A549 (cell line): Measurements from ENCODE around the gene NRXN3. TPM values are rescaled to one million over a fixed set of nuclear protein-coding genes. Genes with fewer than 3 reads are reported as not detected.

Source experiments
- ATAC-seq, 2 experiments: fragments of 200-7000 bp in 1 of 2; fragments of >200 bp in 1 of 2; cut with Nextera tagmentation in 1 of 2; cut with Tn5 transposase in 1 of 2; 3 replicates each; pipeline versions ENCODE4 v1.8.0 to v1.9.1; 2018 to 2020; ENCODE audit warnings: mild to moderate bottlenecking in 1 of 2, moderate library complexity in 1 of 2
- CTCF ChIA-PET: fragments of 300-600 bp; sonication (Branson Sonifier 250); formaldehyde crosslinking; extraction: SDS; loops from one replicate; lab custom pipeline; 2021; ENCODE audit warnings: antibody characterized with exemption, inconsistent platforms; lab: Yijun Ruan, JAX
- POLR2A ChIA-PET: fragments of 350-600 bp; formaldehyde crosslinking; extraction: SDS; loops from one replicate; lab custom pipeline; 2021; ENCODE audit warnings: antibody characterized with exemption, inconsistent platforms; lab: Yijun Ruan, JAX
- DNase-seq, 2 experiments: peaks; one replicate each; pipeline versions ENCODE4 v3.0.0 to v3.0.0-alpha.2; 2011 to 2016; ENCODE audit warnings: low read depth in 1 of 2, low spot score in 1 of 2
- FAIRE-seq: peaks from 2 replicates; lab custom pipeline; 2011; peaks lifted over from hg19 to GRCh38; lab: Jason Lieb, UNC
- H3K27ac ChIP-seq, 2 experiments: fragments of >200 bp; sonication (Bioruptor Twin); formaldehyde crosslinking; 3 replicates each; pipeline ENCODE4 v1.5.1; 2016 to 2017
- H3K4me1 ChIP-seq: fragments of >200 bp; sonication (Bioruptor Twin); formaldehyde crosslinking; 3 replicates; pipeline ENCODE4 v1.6.1; 2016
- H3K4me2 ChIP-seq: fragments of >200 bp; sonication (Bioruptor Twin); formaldehyde crosslinking; 3 replicates; pipeline ENCODE4 v1.6.1; 2016
- H3K4me3 ChIP-seq: fragments of >200 bp; sonication (Bioruptor Twin); formaldehyde crosslinking; 3 replicates; pipeline ENCODE4 v1.5.1; 2016
- H3K9me3 ChIP-seq: fragments of >200 bp; sonication (Bioruptor Twin); formaldehyde crosslinking; 3 replicates; pipeline ENCODE4 v1.6.1; 2016
- CEBPB ChIP-seq, 2 experiments: fragments of >200 bp in 1 of 2; sonication (Bioruptor Twin) in 1 of 2; formaldehyde crosslinking in 1 of 2; IDR thresholded peaks; 2 replicates each; pipeline ENCODE4 v1.6.1; 2012 to 2016
- CHD2 ChIP-seq: fragments of 150-350 bp; IDR thresholded peaks from 2 replicates; pipeline ENCODE4 v1.6.1; 2014; ENCODE audit warnings: low read length; ENCODE audit not compliant: partially characterized antibody
- CHD4 ChIP-seq: fragments of 200-600 bp; sonication (generic); IDR thresholded peaks from 2 replicates; pipeline ENCODE4 v1.6.1; 2016; ENCODE audit warnings: antibody characterized with exemption, mild to moderate bottlenecking, borderline replicate concordance
- FOSB ChIP-seq: fragments of 250-450 bp; sonication (Bioruptor Pico); IDR thresholded peaks from 2 replicates; pipeline ENCODE4 v1.5.0; 2020; ENCODE audit warnings: mild to moderate bottlenecking, moderate library complexity
- GATA3 ChIP-seq: IDR thresholded peaks from 2 replicates; pipeline ENCODE4 v1.6.1; 2012; ENCODE audit warnings: borderline replicate concordance
- HOXB13 ChIP-seq: fragments of 250-450 bp; sonication (Bioruptor Pico); IDR thresholded peaks from 2 replicates; pipeline ENCODE4 v1.5.0; 2020; ENCODE audit warnings: low read depth, mild to moderate bottlenecking, moderate library complexity
- HOXB5 ChIP-seq: fragments of 250-450 bp; sonication (Bioruptor Pico); IDR thresholded peaks from 2 replicates; pipeline ENCODE4 v1.5.0; 2020; ENCODE audit warnings: mild to moderate bottlenecking, moderate library complexity
- MAFK ChIP-seq: fragments of 450-650 bp; IDR thresholded peaks from 2 replicates; pipeline ENCODE4 v1.6.1; 2014; ENCODE audit not compliant: partially characterized antibody
- NPAS2 ChIP-seq: fragments of 250-450 bp; sonication (Bioruptor Pico); IDR thresholded peaks from 2 replicates; pipeline ENCODE4 v1.8.0; 2022; ENCODE audit warnings: mild to moderate bottlenecking, moderate library complexity, borderline replicate concordance
- RAD21 ChIP-seq, 2 experiments: fragments of >200 bp in 1 of 2; sonication (Bioruptor Twin) in 1 of 2; formaldehyde crosslinking in 1 of 2; IDR thresholded peaks in 1 of 2; conservative IDR thresholded peaks in 1 of 2; 2 replicates in 1 of 2; 3 replicates in 1 of 2; pipeline ENCODE4 v1.6.1; 2012 to 2018; ENCODE audit warnings: inconsistent platforms in 1 of 2
- RARB ChIP-seq: fragments of 250-450 bp; sonication (Bioruptor Pico); IDR thresholded peaks from 2 replicates; pipeline ENCODE4 v1.8.0; 2021; ENCODE audit warnings: mild to moderate bottlenecking, moderate library complexity
- SREBF2 ChIP-seq: fragments of 450-650 bp; IDR thresholded peaks from 2 replicates; pipeline ENCODE4 v1.6.1; 2014; ENCODE audit warnings: mild to moderate bottlenecking, moderate library complexity
- ZNF302 ChIP-seq: fragments of 250-450 bp; sonication (Bioruptor Pico); IDR thresholded peaks from 2 replicates; pipeline ENCODE4 v1.9.0; 2021; ENCODE audit warnings: inconsistent platforms, mild to moderate bottlenecking, moderate library complexity
- ZSCAN20 ChIP-seq: fragments of 250-450 bp; sonication (Bioruptor Pico); IDR thresholded peaks from 2 replicates; pipeline ENCODE4 v1.8.0; 2022; ENCODE audit warnings: mild to moderate bottlenecking, moderate library complexity
- WGBS: methylation state at CpG from one replicate; pipeline ENCODE4 v1.1.6; 2017; ENCODE audit errors: missing lambda C conversion rate; 5-methylcytosine and 5-hydroxymethylcytosine counted together
- polyA plus RNA-seq, 4 experiments: library from polyadenylated mRNA; depleted of rRNA in 3 of 4; stranded (reverse); fragments of >200 nt; fragmentation: RNase III in 1 of 4; extraction: RNeasy Plus Mini Kit Qiagen cat#74134 plus additional on column Dnase treatment in 1 of 4; gene quantifications; 2 replicates in 3 of 4; 3 replicates in 1 of 4; pipeline ENCODE4 v1.2.3, GENCODE V29; 2011 to 2017
- TF ChIP-seq, protein P1 (sequence below): fragments of >200 bp; sonication (Bioruptor Twin); formaldehyde crosslinking; IDR thresholded peaks from 3 replicates; pipeline ENCODE4 v1.6.1; 2016
- TF ChIP-seq, protein P2 (sequence below): fragments of >200 bp; sonication (Bioruptor Twin); formaldehyde crosslinking; IDR thresholded peaks from 2 replicates; pipeline ENCODE4 v1.6.1; 2016
- TF ChIP-seq, protein P3 (sequence below): fragments of >200 bp; sonication (Bioruptor Twin); formaldehyde crosslinking; IDR thresholded peaks from 3 replicates; pipeline ENCODE4 v1.5.1; 2016

The NRXN3 gene
- polyA plus RNA-seq, 2 of the 4 experiments (the other 2 are of a cell fraction), result 0.62 to 2.3 TPM

DNA sequence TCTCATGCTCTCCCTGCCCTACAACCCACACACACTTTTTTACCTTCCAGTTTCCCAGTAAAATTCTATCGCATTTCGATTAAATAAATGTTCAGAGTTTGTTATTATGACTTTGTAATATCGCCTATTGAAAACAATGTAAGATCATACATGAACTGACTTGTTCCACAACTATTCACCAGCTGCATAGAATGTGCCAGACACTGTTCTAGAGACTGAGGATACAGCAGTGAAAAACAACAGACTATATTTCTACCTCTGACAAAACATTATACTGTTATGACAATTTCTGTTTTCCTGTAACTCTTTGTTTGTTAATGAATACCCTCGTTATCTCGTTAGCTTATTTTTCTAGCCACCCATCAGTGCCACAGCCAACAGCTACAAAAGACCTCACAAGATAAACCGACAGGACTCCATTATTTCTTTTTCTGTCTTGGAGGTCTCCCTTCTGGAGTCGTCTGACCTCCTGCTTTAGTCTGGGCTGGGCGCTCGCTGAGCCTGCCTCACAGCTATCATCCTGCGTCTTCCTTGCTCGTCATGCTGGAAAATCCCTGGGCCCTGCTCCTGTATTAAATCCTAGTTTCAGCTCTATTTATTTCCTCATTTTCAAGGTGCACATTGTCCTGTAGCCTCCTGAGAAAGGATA lies 1542.3 kb downstream of the NRXN3 start:
- ChIA-PET CTCF (no interaction called here), POLR2A (no interaction called here)
- ATAC-seq (no peak), DNase-seq (no peak), FAIRE-seq (no peak)
- no peak overlapping the region for H3K4me3 ChIP-seq
- no peak overlapping the region for H3K27ac ChIP-seq
- peaks cover 11% of the 10 kb centered on the region; the same call in 2 of the 3 replicates for H3K4me1 ChIP-seq
- no peaks in the 10 kb centered on the region for H3K9me3 ChIP-seq
- TF ChIP-seq GATA3 (no peak), CHD2 (no peak), HOXB5 (CRISPR knock-in tag) (no peak), RARB (CRISPR knock-in tag) (no peak)
- TF ChIP-seq, protein P1, sequence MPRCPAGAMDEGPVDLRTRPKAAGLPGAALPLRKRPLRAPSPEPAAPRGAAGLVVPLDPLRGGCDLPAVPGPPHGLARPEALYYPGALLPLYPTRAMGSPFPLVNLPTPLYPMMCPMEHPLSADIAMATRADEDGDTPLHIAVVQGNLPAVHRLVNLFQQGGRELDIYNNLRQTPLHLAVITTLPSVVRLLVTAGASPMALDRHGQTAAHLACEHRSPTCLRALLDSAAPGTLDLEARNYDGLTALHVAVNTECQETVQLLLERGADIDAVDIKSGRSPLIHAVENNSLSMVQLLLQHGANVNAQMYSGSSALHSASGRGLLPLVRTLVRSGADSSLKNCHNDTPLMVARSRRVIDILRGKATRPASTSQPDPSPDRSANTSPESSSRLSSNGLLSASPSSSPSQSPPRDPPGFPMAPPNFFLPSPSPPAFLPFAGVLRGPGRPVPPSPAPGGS, result no peak
- WGBS, result 52% methylated on average over 11 of the region's 11 CpGs
- no peak overlapping the region for H3K4me2 ChIP-seq

DNA sequence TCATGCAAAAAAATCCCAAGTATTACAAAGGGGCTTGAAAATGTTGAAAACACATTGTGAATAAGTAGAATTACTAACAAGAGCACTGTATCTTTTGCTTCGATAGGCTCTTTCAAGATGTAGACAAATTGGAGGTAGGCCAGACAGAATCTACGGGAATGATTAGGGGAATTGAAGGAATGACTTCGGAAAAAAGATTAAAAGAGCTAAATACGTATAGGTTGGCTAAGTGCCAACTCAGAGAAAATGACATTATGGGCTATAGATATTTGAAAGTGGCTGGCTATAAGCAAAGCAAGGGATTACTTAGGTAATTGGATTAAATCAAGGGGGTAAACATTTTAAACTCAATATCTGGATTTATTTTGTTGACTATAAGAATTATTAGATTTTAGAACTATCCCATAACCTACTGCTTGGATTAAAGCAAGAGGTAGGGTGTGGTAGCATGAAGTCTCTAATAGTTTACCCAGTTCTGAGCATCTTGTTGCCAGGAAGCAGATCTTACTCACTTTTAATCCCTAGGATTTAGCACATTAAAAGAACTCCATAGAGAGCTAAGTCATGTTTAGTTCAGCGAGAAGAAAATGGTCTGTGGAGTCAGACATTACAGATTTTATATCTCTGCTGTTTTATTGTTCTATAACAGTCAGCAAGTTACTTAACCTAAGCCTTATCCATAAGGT lies 1551.4 kb downstream of the NRXN3 start:
- TF ChIP-seq NPAS2 (CRISPR knock-in tag), result no peak
- no peak for TF ChIP-seq RARB (CRISPR knock-in tag)
- no peak for TF ChIP-seq MAFK
- TF ChIP-seq, protein P2, sequence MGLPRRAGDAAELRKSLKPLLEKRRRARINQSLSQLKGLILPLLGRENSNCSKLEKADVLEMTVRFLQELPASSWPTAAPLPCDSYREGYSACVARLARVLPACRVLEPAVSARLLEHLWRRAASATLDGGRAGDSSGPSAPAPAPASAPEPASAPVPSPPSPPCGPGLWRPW, result no peak
- no peak for TF ChIP-seq CEBPB (IDR thresholded peaks at IDR 0.05)
- TF ChIP-seq FOSB (CRISPR knock-in tag), result no peak
- TF ChIP-seq ZNF302 (CRISPR knock-in tag), result no peak
- no peak for TF ChIP-seq CHD4
- TF ChIP-seq ZSCAN20 (CRISPR knock-in tag), result no peak
- TF ChIP-seq, protein P3, sequence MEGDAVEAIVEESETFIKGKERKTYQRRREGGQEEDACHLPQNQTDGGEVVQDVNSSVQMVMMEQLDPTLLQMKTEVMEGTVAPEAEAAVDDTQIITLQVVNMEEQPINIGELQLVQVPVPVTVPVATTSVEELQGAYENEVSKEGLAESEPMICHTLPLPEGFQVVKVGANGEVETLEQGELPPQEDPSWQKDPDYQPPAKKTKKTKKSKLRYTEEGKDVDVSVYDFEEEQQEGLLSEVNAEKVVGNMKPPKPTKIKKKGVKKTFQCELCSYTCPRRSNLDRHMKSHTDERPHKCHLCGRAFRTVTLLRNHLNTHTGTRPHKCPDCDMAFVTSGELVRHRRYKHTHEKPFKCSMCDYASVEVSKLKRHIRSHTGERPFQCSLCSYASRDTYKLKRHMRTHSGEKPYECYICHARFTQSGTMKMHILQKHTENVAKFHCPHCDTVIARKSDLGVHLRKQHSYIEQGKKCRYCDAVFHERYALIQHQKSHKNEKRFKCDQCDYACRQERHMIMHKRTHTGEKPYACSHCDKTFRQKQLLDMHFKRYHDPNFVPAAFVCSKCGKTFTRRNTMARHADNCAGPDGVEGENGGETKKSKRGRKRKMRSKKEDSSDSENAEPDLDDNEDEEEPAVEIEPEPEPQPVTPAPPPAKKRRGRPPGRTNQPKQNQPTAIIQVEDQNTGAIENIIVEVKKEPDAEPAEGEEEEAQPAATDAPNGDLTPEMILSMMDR, result no peak
- no peak for TF ChIP-seq SREBF2
- TF ChIP-seq RAD21 (conservative IDR thresholded peaks at IDR 0.05 in 1 of 2, IDR thresholded peaks at IDR 0.05 in 1 of 2), result no peak
- Histone ChIP-seq H3K4me3 (no peak overlapping the region), H3K9me3 (no peaks in the 10 kb centered on the region), H3K27ac (no peak overlapping the region), H3K4me1 (no peaks in the 10 kb centered on the region), H3K4me2 (no peak overlapping the region)
- DNase-seq (no peak), FAIRE-seq (no peak), ATAC-seq (no peak)
- CTCF ChIA-PET, result no interaction called here
- POLR2A ChIA-PET, result no interaction called here
- 21% methylated on average over 5 of the region's 5 CpGs for WGBS

DNA sequence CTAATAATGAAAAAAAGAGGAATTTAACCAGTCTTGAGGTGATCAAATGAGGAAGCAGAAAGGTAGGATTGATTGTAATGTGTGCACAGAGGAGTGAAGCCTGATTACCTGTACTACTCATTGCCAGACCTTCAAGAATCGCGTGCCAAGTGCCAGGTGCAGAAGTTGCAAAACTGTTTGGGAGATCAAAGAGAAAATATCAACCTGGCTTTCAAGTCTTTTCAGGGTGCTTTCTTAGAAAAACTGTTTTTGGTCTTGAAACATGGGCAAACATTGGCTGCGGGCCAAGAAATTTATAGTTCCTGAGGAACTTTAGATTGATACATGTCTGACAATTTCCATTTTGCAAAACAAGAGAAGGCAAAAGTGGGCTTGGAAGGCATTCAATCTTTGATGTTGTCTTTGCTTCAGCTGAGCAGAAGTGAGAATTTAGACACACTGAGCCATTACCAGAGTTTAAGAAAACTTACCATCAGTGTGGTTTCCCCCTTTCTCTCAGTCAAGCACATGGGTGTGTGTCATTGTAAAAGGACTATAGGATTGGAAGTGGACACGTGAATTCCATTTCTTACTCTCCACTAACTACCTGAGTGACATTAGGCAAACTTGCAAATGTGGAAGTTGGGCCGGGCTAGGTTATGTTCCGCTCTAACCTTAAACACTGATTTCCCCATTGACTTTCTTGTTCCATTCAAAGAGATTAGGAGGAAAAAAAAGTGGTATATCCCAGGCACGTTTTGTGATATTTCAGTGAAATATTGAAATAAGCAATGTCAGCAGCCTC lies 1555.0 kb downstream of the NRXN3 start:
- peak; percentile 2 for TF ChIP-seq MAFK
- TF ChIP-seq HOXB13 (CRISPR knock-in tag), result no peak
- POLR2A ChIA-PET, result no interaction called here
- H3K9me3 ChIP-seq, result no peaks in the 10 kb centered on the region
- no peak overlapping the region for H3K27ac ChIP-seq
- H3K4me1 ChIP-seq, result no peaks in the 10 kb centered on the region
- ATAC-seq, result no peak
- no peak overlapping the region for H3K4me2 ChIP-seq
- H3K4me3 ChIP-seq, result no peak overlapping the region
- no peak for FAIRE-seq
- CTCF ChIA-PET, result no interaction called here
- DNase-seq, result no peak
- 32% methylated on average over 7 of the region's 7 CpGs for WGBS
